ENCODE data around the gene UBE3B.

UBE3B gene

DNA sequence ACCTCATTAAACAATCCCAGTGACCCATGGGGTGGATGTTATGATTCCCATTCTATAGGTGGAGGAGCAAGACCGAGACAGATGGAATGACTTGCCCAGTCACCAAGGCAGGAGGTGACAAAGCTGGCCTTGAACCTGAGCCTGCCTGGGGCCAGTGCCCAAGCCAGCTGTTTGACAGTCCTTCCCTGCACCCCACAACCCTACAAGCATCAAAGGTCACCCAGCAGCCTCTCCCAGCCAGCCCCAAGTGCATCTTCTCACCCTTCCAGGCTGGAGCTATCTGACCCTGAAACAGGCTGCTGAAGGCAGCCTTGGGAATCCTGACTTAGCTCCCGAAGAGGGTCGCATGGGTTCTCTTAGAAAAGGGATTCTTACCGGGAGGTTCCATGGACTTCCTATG, 75.5 kb downstream of the UBE3B start:
- no peak for DNase-seq (ENCODE audit: low read depth)

DNA sequence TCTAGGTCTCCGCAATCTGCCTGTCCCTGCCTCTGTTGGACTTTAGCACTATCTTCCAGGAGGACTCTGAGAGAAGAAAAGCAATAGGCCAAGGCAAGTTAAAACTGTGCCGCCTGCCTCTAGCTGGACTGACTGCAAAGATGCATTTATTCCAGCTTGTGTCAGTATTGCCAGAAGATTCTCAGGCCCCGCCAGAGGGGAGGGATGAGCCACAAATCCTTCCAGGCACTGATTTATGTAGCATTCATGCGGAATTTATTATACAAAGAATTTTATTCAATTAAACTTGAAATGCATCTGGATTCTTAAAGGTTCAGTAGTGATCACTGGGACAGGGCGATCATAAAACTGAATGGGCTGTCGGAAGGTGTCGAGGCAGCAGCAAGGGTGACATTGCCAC, 76.0 kb downstream of the UBE3B start:
- DNase-seq (ENCODE audit: low read depth), result peak; percentile 31

DNA sequence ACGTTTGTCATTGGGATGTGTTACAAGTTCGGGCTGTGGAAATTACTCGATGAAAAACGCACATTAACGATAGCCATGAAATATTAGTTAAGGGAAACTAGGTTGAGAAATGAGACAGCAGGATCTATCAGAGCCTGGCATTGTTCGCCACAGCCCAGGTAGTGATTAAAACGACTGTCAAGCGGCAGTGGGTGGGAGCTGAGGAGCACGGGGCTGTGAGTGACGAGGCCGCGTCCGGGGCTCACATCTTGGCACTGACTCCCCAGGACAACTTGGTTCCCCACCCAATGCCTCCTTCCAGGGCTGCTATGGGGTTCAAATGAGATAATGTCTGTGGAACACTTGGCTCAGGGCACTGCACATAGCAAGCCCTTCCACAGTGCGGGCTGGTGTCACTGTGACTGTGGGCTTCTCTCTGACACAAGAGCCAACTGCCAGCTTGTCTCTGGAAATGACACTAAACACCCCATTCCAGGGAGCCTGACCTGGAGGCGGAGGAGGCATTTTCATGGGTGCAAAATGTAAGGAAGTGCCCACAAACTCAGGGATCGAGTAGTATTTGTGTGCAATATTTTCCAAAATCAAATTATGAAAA, 76.6 kb downstream of the UBE3B start:
- no peak for DNase-seq (ENCODE audit: low read depth)

GRCh38 chr12:109554761-109555160, 77.3 kb downstream of the UBE3B start:
- DNase-seq (ENCODE audit: low read depth), result no peak

GRCh38 chr12:109555431-109556315, 78.2 kb downstream of the UBE3B start:
- no peak for DNase-seq (ENCODE audit: low read depth)

DNA sequence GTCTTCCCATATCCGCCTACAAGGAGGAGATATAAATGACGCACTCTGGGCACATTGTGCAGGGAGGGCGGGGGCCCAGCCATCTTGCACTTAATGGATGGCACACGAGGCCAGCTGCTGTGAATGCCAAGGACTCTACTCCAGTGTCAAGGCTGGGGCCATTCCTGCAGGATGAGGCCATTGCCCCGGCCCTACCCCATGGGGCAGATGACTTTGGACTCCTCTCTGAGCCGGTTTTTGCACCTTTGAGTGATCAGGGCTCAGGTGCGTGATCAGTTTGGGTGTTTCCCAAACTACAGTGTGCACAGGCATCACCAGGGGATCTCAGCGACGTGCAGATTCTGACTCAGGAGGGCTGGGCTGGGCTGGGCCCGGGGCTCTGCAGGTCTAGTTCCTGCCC, 79.8 kb downstream of the UBE3B start:
- DNase-seq (ENCODE audit: low read depth), result no peak

- DNase-seq (ENCODE audit: low read depth), result no peak
These were observed 80.4 kb downstream of the UBE3B start for GRCh38 chr12:109557805-109558204.

DNA sequence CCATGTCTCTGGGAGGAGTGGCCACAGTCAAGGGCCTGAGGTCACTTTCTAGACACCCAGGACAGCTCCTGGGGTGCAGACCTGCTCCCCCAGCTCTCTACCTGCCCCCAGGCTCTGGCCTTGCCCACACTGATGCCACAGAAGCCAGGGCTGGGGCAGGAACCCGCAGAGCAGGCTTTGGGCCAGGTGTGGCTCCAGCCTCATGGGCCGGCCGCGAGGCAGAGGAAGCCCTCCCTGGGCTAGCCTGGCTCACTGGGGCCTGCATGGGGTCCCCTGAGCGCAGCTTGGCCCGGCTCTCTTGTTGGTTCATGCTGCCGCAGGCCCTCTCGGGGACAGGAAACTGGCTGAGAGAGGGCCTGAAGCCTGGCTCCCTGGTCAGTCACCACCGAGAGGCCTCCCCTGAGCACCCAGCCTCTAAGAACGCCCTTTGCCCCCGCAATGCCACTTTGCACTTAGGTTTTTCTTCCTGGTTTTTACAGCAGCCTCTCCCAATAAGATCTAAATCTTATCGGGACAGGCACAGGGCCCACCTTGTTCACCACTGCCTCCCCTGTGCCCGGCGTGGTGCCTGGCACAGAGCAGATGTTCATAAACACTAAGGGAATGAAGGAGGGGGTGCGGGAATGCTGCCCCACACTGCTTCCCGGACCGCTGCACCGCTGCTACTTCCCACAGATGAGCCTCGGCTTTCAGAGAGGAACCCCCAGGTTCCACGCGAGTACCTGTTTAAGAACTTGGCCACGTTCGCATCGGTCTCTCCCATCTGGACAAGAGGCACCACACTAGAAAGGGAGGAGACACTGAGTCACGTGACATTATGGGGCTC, 81.2 kb downstream of the UBE3B start:
- no peak for DNase-seq (ENCODE audit: low read depth)

DNA sequence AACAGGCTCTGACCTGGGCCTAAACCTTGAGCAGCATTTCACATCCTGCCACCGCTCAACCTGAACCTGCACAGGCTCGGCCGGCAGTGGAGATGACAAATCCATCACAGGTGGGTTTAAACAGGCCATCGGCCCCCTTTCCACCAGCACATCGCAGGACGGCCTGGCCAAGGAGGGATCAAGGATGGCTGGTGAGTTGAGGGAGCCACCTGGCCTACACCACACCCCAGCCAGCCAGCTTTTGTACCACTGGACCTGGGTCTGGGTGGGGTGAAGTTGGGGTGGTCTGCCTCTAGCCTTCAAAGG, 81.7 kb downstream of the UBE3B start:
- DNase-seq (ENCODE audit: low read depth), result no peak

GRCh38 chr12:109559601-109560000, 82.2 kb downstream of the UBE3B start:
- DNase-seq (ENCODE audit: low read depth), result no peak

GRCh38 chr12:109560867-109561710, 83.7 kb downstream of the UBE3B start:
- no peak for DNase-seq (ENCODE audit: low read depth)

DNA sequence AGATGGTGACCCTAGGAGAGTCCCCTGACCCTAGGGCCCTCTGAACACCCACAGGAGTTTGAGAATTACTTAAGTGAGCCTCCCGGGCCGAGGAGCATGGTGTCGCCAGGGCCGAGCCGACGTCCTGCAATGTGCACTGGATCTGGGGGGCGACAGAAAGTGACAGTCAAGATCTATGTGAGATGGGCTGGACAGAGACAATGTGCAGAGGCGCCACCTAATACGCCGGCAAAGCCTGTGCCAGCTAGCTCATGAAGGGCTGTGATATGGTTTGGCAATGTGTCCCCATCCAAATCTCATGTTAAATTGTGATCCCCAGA, 84.2 kb downstream of the UBE3B start:
- DNase-seq (ENCODE audit: low read depth), result no peak

DNA sequence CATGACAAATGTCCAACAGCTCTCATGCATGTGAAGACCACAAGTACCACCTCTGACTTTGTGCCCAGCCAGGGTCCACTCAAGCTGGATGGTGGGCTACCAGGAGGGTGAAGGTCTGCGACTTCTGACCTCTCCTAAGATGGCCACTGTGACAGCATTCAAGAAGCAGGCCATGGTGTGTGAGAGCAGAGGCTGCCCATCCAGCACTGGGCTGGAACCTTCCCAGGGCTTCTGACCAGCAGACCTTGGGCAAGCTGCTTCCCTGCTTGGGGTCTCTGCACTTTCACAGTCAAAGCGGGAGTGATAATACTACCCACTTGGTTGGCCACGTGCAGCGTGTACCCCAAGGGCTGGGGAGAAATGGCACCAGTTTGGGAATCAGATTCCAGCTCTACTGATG, 85.4 kb downstream of the UBE3B start:
- no peak for DNase-seq (ENCODE audit: low read depth)

DNA sequence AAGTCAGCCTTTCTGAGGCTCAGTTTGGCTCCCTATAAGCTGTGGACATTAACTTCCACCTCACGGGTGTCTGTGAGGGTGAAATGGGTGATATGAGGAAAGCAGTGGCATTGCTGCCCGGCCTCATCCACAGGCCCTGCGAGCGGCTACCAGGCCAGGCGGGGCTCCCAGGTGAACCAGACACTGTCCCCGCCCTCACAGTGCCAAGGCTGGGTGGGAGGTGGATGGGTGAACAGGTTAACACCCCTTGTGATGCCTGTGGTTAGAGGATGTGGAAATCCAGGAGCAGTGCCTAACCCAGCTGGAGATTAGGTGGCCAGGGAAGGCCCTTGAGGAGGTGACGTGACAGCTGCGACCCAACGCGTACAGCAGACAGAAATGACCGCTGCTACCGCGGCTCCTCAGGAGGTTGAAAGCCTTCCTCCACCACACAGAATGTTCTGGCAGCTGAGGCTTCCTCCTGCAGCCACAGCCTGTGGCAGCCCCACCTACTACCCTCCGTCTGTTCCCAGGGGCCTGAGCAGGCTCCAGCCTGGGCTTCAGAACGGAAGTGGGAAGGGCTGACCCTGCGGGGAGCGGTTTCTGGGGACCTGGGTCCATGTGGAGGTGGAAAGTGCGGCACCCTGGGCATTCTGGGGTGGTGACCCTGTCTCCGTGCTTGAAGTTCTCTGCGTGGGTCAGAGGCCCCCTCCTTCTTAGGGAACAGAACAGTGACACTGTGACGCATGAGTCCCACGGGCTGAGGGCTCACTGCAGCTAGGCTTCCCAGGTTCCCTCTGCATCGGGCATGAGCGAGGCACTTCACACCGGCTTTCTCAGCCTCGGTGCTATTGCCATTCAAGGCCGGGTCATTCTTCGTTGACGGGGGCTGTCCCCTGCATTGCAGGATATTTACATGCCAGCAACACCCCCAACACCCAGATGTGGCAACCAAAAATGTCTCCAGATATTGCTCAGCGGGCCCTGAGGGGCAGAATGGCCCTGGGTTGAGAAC, 86.2 kb downstream of the UBE3B start:
- DNase-seq (ENCODE audit: low read depth), result no peak

GRCh38 chr12:109566424-109566823, 89.0 kb downstream of the UBE3B start:
- no peak for DNase-seq (ENCODE audit: low read depth)

DNA sequence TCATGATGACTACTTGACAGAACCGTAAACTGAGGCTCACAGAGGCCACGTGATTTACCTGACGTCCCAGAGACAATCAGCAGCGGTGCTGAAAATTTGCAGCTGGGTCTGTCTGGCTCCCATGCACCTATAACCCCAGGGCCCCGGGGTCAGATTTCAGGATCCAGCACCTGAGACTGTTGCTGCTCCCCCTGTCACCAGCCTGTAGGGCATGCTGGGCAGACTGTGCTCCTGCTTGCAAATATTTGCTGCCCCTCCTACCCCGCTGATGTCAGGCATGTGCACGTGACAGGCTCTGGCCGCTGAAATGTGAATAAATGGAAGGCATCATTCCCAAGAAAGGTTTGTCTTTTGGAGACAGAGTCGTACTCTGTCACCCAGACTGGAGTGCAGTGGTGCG, 89.9 kb downstream of the UBE3B start:
- no peak for DNase-seq (ENCODE audit: low read depth)

DNA sequence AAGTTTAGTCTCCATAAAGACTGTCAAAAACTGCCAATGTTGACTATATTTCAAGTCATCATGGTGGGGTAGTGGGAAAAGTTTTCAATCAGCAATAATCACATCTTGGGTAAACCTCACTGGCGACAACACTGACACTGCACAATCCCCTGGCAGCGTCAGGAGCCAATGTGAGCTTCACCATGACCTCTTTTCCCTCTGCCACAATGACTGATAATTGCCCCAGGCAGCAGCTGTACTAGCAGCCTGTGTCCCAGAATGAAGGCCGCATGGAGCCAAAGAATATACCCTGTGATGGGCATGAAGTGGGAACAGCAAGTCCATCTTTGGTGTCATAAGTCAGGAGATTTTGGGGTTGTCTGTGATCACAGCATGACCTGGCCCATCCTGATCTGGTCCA, 90.5 kb downstream of the UBE3B start:
- DNase-seq (ENCODE audit: low read depth), result no peak

GRCh38 chr12:109568486-109568885, 91.1 kb downstream of the UBE3B start:
- no peak for DNase-seq (ENCODE audit: low read depth)

DNA sequence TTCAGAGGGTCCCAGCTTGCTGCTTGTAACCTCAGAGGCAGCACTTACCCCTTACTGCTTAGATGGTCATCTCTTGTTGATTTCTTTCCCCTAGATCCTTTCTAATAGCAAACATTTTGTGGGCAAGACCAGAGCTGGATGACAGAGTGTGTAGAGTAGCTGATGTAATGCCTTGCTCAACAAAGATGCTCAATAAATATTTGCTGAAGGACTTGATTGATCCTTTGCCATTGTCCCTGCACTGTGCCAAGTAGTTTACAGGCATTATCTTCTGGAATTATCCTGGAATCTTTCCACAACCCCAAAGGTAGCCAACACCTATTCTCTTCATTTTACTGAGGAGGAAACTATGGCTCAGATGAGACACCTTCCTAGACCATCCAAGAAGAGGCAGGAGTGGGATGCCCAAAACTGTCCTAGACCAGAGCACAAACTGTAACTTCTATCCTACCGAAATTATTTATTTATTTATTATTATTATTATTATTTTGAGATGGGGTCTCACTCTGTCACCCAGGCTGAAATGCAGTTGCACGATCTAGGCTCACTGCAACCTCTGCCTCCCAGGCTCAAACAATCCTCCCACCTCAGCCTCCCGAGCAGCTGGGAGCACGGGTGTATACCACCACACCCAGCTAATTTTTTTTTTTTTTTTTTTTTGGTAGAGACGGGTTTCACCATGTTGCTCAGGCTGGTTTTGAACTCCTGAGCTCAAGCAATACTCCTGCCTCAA, 94.5 kb downstream of the UBE3B start:
- DNase-seq (ENCODE audit: low read depth), result no peak

- no peak for DNase-seq (ENCODE audit: low read depth)
These were observed 95.0 kb downstream of the UBE3B start for GRCh38 chr12:109572506-109572845.

Measured in iris pigment epithelial cell (primary cell).